Muscle layer of duodenum (tissue), 2 donors: ENCODE results near the gene TCF15.

Source experiments
- H3K27ac ChIP-seq: one replicate; pipeline ENCODE4 v1.7.0; 2013; ENCODE audit warnings: mild to moderate bottlenecking, low read length
- H3K27me3 ChIP-seq: one replicate; pipeline ENCODE4 v1.7.0; 2013; ENCODE audit warnings: low read depth, mild to moderate bottlenecking, control low read depth, low read length
- H3K36me3 ChIP-seq, 2 donors: one replicate each; pipeline ENCODE4 v1.7.0; 2013; ENCODE audit warnings: low read length in 2 of 2, control low read depth in 1 of 2, mild to moderate bottlenecking in 1 of 2; ENCODE audit not compliant: insufficient read depth in 2 of 2, control insufficient read depth in 1 of 2
- H3K4me1 ChIP-seq, 2 donors: one replicate each; pipeline ENCODE4 v1.7.0; 2013; ENCODE audit warnings: low read length in 2 of 2, mild to moderate bottlenecking in 2 of 2, control low read depth in 1 of 2, moderate library complexity in 1 of 2; ENCODE audit not compliant: insufficient read depth in 2 of 2, control insufficient read depth in 1 of 2
- H3K4me3 ChIP-seq, 2 donors: one replicate each; pipeline ENCODE4 v1.7.0; 2013; ENCODE audit warnings: low read length in 2 of 2, low read depth in 1 of 2, mild to moderate bottlenecking in 1 of 2
- H3K9me3 ChIP-seq, 2 donors: one replicate each; pipeline ENCODE4 v1.7.0; 2013; ENCODE audit warnings: low read length in 2 of 2, control low read depth in 1 of 2, mild to moderate bottlenecking in 1 of 2; ENCODE audit not compliant: control insufficient read depth in 1 of 2
- donor health status: healthy.

TCF15 gene

DNA sequence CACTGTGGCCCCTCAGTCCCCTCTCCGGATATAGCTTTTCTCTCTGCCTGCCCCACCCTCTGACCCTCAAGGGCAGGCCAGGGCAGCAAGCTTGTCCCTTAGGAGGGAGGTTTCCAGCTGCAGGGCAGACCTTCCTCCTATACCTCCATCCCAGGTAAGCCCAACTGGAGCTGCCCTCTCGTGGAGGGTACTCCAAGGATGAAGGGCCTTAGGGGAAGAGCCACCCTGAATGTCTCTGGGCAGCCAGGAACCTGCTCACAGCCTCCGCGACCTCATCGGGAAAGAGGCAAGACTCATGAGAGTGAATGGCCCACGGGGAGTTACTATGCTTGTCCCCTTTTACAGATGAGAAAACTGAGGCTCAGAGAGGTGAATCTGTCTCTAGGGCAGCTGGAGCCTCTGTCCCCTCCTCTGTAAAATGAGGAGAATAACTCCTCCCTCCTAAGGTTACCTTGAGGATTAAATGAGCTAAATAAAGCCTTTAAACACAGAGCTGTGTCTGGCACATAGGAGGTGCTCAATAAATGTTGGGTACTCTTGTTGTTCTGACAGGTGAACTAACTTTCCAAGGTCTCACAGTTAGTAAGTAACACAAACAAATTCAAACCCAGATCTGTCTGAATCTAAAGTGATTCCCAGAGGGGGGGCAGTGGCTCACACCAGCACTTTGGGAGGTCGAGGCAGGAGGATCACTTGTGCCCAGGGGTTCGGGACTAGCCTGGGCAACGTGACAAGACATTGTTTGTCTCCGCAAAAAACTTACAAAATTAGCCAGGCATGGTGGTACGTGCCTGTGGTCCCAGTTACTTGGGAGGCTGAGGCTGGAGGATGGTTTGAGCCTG is 30.8 kb upstream of the TCF15 start:
- no peaks in the 10 kb centered on the region for H3K9me3 ChIP-seq
- no peak overlapping the region for H3K4me3 ChIP-seq
- peaks cover 4% of the 10 kb centered on the region for H3K27me3 ChIP-seq
- H3K27ac ChIP-seq: no peak overlapping the region
- no peaks in the 10 kb centered on the region for H3K36me3 ChIP-seq
- peaks cover 0 to 4% of the 10 kb centered on the region in 2 donors for H3K4me1 ChIP-seq

DNA sequence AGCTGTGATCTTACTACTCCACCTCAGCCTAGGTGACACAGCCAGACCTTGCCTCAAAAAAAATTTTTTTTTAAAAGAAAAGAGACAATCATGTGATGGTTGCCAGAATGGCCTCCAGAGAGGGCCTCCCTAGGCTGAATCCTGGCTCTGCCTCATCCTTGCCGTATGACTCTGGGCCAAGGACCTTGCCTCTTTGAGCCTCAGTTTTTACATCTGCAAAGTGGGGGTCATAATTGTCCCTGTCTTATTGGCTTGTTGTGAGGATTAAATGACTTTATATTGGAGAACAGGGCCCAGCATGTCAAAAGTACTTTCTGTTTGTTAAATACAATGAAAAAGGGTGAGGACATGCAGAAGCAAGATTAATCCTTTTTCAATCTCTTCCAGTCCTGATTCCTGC is 28.5 kb upstream of the TCF15 start:
- Histone ChIP-seq H3K4me3 (no peak overlapping the region), H3K4me1 (peaks cover 0 to 4% of the 10 kb centered on the region in 2 donors), H3K36me3 (no peaks in the 10 kb centered on the region), H3K9me3 (no peaks in the 10 kb centered on the region), H3K27me3 (peaks cover 4% of the 10 kb centered on the region), H3K27ac (no peak overlapping the region)

DNA sequence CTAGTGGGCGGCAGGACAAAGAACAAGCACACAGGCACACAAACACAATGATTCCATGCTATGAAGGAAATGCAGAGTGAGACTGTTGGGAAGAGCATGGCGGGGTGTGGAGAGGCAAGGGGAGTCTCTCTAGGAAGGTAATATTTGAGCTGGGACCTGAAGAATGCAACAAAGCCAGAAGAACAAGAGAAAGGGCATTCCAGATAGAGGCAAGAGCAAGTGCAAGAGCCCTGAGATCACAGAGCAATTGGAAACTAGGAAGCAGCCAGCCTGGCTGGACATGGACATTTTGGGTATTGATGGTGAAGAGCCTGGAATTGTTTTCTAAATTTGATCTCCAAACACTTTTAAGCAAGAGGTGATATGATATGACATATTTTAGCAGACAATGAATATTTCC is 27.4 kb upstream of the TCF15 start:
- H3K4me3 ChIP-seq: no peak overlapping the region
- H3K4me1 ChIP-seq: peaks cover 0 to 3% of the 10 kb centered on the region in 2 donors
- no peaks in the 10 kb centered on the region for H3K36me3 ChIP-seq
- no peak overlapping the region for H3K27ac ChIP-seq
- peaks cover under 1% of the 10 kb centered on the region for H3K27me3 ChIP-seq
- H3K9me3 ChIP-seq: no peaks in the 10 kb centered on the region

DNA sequence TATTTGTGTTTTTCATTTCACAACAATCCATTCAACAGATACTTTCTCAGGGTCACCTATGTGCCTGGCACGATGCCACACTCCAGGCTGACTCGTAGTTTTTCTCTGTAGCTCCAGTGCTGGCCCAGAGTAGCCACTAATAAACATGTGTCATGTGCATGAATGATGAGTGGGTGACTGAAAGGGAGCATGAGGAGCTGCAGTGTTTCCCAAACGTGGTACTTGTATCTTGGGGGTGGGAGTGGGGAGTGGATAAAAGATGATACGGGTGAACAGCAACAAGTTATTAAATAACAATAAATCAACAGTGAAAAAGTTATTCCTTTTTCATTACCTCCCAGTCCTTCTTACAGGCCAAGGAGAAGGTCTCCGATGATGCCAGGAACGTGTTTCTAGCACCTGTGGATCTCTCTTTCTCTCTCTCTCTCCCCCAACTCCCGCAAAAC is 25.8 kb upstream of the TCF15 start:
- Histone ChIP-seq H3K4me1 (no peaks in the 10 kb centered on the region), H3K9me3 (no peaks in the 10 kb centered on the region), H3K27me3 (no peaks in the 10 kb centered on the region), H3K4me3 (no peak overlapping the region), H3K36me3 (no peaks in the 10 kb centered on the region), H3K27ac (no peak overlapping the region)

DNA sequence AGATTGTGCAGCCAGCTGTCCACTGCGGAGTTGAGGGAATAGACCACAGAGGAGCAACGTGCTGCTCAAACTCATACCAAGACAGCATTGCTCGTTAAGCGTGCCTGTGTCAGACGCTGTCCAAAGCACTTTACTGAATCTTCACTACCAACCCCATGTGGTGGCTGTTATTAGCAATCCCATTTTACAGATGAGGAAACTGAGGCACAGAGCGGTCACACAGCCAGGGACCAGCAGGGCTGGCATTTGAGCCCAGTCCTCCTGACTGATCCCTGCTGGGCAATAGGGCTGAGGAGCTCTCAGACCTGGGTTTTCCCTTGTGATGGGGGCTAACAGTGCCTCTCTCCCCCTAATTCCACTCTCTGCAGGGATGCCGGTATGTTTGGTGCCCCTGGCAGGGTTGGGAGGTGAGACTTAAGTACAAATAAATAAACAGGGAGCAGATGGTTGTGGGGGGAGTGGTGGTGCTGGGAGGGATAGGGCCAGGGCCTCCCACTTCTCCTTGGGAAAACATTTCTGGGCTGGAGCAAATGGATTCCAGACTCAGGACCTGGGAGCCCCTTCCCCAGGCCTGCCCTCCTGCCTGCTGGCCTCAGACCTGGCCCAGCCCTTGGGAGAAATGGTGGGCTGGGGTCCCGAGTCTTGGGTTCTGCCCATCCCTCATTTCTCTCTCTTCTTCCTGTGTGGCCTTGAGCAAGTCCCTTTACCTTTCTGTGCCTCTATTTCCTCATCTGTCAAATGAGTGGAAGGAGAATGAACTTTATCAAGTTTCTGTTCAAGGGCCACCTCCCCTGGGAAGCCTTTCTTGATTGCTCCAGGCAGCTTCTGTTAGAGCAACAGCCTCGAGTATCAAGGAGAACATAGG is 25.2 kb upstream of the TCF15 start:
- no peaks in the 10 kb centered on the region for H3K27me3 ChIP-seq
- H3K4me3 ChIP-seq: no peak overlapping the region
- no peaks in the 10 kb centered on the region for H3K4me1 ChIP-seq
- no peaks in the 10 kb centered on the region for H3K9me3 ChIP-seq
- no peaks in the 10 kb centered on the region for H3K36me3 ChIP-seq
- no peak overlapping the region for H3K27ac ChIP-seq

DNA sequence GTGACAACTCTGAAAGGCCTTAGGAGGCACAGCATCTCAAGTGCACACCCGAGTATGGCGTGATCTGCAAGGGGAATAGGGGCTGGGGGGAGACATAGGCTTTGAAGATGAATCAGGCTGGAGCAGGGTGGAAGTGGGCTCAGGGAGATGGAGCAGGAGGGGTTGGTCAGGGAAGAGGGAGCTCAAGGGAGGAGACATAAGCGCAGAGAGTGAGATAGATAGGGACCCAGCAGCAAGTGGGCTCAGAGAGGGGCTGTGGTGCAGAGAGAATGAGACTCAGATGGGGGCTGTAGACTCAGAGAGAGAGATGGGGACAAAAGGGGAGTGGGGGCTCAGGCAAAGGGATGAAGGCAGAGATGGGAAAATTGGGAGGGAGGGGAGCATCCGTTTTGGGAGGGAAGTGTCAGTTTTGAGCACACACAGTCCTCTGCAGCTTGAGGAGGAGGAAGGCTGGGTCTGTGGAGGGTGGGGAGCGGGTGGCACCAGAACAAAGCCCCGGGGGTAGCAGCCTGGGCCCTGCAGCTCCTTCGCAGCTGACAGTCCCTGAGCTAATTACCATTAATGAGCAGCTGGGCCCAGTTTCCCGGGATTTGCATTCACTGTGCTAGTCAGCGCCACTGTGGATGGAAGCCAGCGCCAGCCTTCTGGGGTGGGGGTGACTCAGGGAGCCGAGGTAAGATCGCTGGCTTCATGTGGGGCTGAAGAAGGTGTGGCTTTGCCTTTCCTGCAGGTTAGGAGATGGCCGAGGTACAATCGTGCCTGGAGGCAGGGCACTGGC is 24.2 kb upstream of the TCF15 start:
- no peaks in the 10 kb centered on the region for H3K9me3 ChIP-seq
- no peak overlapping the region for H3K27ac ChIP-seq
- no peaks in the 10 kb centered on the region for H3K27me3 ChIP-seq
- H3K36me3 ChIP-seq: no peaks in the 10 kb centered on the region
- H3K4me1 ChIP-seq: no peaks in the 10 kb centered on the region
- H3K4me3 ChIP-seq: no peak overlapping the region

DNA sequence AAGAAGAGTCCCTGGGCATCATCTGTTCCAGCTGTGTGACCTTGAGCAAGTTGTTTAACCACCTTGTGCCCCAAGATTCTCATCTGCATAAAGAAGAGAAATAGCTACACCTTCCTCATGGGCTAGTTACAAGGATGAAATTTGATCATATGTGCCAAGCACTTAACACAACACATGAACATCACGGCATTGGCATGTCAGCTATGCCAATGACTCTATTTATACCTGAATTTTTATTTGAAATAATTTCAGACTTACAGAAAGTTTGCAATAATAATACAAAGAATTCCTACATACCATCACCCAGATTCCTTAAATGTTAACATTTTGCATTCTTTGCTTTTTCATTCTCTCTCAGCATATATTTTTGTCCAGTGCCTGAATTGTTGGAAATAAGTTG is 21.0 kb upstream of the TCF15 start:
- H3K27ac ChIP-seq: no peak overlapping the region
- no peaks in the 10 kb centered on the region for H3K9me3 ChIP-seq
- H3K4me3 ChIP-seq: no peak overlapping the region
- H3K27me3 ChIP-seq: no peaks in the 10 kb centered on the region
- no peaks in the 10 kb centered on the region for H3K36me3 ChIP-seq
- H3K4me1 ChIP-seq: no peaks in the 10 kb centered on the region

DNA sequence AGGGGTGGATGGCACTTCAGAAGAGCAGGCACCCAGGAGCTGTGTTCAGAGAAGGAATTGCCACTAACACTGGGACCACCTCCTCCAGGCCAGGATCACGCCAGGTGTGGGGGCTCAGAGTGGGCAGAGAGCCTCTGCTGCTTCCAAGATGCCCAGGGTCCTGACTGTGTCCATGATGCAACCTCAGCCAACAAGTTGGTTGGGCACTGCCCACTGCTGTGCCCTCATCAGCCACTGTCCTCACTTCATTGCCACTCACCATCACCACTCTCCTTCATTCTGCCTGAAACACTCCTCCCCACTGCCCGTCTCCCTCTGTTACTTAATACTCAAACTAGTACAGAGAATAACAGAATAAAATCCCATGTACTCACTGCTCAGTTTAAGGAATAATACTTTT is 16.5 kb upstream of the TCF15 start:
- no peak overlapping the region for H3K27ac ChIP-seq
- H3K27me3 ChIP-seq: no peaks in the 10 kb centered on the region

DNA sequence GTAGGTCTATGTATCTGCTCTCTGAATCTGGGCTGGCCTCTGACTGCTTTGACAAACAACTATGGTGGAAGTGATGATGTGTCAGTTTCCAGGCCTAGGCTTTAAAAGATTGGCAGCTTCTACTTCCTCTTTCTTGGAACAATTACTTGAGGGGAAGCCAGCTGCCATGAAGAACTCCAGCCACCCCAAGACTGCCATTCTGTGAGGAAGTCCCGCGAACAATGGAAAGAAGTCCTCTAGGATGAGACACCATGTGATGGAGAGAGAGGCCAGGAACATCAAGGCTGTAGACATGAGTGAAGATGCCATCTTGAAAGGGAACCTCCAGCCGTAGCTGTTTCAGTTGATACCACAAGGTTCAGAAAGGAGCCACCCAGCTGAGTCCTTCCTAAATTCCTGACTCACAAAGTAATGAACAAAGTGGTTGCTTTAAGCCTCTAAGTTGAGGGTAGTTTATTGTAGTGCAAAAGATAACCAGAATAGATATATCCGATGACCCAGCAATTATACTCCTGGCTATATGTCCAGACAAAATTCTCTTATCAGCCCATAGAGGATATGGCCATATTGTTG is 15.3 kb upstream of the TCF15 start:
- no peaks in the 10 kb centered on the region for H3K36me3 ChIP-seq
- H3K4me3 ChIP-seq: no peak overlapping the region
- H3K27ac ChIP-seq: no peak overlapping the region
- H3K9me3 ChIP-seq: peaks cover 0 to 8% of the 10 kb centered on the region in 2 donors
- no peaks in the 10 kb centered on the region for H3K4me1 ChIP-seq
- H3K27me3 ChIP-seq: no peaks in the 10 kb centered on the region

More for the DNA sequence above, 16.5 kb upstream of the TCF15 start:
- Histone ChIP-seq H3K4me3 (no peak overlapping the region), H3K4me1 (no peaks in the 10 kb centered on the region), H3K36me3 (no peaks in the 10 kb centered on the region), H3K9me3 (peaks cover 0 to 8% of the 10 kb centered on the region in 2 donors)

DNA sequence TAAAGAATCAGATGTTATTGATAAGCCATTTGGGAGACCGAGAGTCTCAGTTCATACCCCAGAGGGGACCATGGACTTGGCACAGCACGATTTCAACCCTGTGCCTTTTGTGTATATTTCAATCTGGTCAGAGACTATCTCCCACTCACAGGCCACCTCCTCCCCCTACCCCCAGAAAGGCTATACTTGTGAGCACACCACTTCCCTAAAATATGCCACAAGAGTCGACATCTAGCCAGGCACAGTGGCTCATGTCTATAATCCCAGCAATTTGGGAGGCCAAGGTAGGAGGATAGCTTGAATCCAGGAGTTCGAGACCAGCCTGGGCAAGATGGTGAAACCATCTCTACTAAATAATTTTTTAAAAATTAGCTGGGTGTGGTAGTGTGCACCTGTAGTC is 13.6 kb upstream of the TCF15 start:
- Histone ChIP-seq H3K4me1 (no peaks in the 10 kb centered on the region), H3K4me3 (no peak overlapping the region), H3K9me3 (peaks cover 2 to 8% of the 10 kb centered on the region in 2 donors), H3K36me3 (no peaks in the 10 kb centered on the region), H3K27me3 (no peaks in the 10 kb centered on the region), H3K27ac (no peak overlapping the region)

DNA sequence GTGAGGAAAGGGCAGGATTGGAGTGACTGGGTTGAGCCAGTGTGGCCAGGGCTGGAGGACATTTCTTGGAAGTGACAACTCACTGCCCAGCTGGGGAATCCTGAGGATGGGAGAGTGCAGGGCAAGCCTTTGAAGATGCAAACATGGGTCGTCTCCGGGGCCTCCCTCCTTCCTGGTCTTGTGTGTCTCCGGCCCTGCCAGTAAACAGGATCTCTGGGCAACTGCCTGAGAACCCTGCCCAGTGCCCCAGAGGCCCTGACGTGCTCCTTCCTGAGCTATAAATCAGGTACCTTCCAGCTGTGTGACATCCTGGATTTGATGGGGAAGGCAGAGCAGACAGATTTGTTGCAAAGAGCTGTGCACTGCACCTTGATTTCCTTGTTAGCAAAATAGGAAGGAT is 12.9 kb upstream of the TCF15 start:
- Histone ChIP-seq H3K27me3 (no peaks in the 10 kb centered on the region), H3K36me3 (no peaks in the 10 kb centered on the region), H3K27ac (no peak overlapping the region), H3K9me3 (peaks cover 9 to 13% of the 10 kb centered on the region in 2 donors), H3K4me1 (no peaks in the 10 kb centered on the region), H3K4me3 (no peak overlapping the region)
